ENCODE results near the gene PAPSS1.
"Not testable (repeated sequence)": the region's sequence is repeated elsewhere in the genome, so short reads cannot be mapped to it uniquely, and the experiment has no call there.

Gene PAPSS1

DNA sequence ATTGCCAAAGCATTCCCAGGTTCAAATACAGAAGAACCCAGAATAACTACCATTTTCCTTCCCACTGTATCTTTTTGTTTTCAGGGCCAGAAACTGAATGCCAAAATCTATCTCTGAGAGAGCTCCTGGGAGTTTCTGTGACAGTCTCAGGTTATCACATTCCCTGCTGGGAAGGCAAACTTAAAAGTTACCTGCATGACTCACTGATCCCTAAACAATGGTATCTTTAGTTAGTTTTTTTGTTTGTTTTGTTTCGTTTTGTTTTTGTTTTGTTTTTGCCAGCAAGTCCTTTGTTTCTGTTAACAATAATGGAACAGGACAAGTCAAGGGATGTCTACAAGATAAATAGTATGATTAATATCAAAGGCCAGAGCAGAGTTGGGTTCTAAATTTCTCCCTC lies 34.3 kb downstream of the PAPSS1 start:
- no peak for FAIRE-seq

DNA sequence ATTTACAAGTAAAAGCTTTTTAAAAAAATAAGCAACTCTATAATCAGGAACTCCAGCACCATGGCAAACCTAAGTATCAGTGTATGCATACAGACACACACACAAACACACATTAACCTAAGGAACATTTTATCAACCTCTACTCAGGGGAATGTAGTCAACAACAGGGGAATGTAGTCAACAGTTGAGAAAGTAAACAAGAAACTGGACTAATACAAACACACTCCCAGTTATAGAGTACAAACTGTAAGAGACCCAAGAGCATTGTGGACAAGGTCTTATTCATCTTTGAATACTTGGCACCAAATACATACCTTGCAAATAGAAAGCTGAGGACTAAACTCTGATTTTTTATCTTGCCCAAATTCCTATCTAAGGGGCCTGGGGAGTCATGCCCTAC lies 36.2 kb downstream of the PAPSS1 start:
- FAIRE-seq = no peak

DNA sequence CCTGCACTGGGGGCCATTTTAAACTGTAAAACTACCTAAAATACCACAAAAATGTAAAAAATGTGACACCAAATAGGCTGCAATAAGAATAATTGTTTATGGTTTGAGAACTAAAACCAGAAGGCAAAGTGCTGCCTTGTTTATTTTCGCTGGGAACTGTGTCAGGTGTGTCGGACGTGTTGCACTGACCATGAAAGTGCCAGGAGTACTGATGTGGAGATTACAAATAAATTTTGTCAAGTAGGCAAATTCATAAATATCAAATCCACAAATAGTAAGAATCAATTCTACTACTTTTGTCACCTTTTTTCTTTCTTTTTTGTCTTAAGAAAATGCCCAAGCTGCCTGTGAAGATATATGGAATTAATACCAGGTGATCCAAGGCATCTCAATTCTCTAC lies 37.7 kb downstream of the PAPSS1 start:
- no peak for FAIRE-seq

DNA sequence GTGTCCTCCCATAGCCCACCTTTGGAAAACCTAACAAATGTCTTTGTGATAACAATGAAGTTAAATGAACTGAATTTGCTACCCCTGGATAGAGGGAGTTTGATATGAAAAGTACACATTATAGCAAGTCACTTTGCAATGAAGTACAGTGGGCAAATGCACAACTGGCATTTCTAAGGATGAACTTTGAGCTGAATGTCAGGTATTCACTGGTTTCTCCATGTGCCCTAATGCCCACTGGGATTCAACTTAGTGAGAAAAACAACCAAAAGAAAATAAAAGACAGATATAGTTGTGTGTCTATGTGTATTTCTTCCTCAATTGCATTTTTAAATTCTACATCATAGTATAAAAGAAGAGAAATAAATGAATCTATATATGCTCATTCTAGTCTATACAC lies 51.0 kb downstream of the PAPSS1 start:
- no peak for FAIRE-seq

DNA sequence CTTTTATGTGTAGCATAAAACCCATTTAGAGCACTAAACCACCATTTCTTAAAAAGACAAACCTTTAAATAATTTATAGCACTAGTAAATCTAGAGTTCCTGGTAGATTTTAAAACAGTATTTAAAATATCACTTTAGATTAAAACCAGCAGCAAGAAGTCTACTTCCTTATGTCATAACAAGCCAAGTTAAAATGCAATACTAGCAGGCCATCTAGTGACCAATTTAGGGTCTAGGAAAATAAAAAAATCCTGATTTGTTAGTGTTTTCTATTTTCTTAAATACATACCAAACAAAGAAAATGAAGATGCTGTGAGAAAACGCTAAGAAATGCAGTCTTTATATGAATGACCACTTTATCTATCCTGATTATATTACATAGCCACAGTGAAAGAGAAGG lies 53.9 kb downstream of the PAPSS1 start:
- peak; percentile 78 for FAIRE-seq

DNA sequence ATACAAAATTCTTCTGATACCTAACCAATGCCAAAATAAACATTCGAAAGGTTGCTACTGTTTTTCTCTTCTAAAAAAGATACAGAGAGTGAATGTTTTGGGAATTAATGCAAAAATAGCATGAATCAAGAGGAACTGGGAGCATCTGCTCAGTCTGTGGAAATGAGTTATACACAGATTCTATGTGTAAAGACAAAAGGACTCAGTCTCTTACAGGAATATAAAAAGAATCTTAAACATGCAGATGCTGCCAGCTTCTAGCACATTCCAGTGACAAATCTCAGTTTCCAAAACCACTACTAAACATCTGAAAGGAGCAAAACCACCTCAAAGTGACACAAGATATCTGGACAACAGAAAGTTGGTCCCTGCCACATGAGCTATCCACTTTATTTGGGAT lies 55.0 kb downstream of the PAPSS1 start:
- FAIRE-seq = no peak

DNA sequence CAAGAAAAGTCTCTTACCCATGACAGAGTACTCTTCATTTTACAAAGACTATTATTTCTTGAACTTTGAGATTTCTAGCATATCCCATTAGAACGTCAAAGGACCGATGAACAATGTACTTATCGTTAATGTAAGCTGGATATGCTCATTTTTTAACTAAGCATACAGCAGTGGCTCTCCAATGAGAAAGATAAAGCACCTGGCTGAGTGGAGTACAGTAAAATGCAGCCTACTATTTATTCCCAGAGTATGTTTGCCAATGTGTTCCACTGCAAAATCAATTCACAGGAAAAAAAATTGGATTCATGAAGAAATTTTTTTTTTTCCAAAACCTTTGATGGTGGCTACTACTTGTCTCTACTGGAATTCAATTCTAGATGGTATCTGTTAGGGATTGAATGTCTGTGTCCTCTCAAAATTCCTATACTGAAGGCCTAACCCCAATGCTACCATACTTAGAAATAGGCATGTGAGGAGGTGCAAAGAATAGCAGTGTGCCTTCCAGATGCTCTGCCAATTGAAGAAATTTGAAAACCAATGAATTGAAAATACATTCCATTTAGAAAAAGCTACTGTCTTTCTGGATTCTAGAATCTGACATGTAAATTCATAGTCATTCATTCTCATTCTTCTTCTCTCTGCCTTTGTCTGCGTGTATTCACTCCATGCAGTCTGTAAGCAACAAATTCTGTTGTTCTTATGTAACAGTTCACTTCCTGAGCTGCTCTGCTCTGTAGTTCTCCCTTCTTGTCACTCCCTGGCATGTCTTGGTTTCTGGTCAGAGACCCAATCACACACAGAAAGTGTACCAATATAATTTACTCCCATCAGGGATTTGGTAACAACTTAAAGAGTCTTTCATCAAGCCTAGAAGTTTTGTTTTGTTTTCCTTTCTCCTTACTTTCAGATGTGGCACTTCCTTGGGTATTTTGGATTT lies 61.4 kb downstream of the PAPSS1 start:
- FAIRE-seq = no peak

DNA sequence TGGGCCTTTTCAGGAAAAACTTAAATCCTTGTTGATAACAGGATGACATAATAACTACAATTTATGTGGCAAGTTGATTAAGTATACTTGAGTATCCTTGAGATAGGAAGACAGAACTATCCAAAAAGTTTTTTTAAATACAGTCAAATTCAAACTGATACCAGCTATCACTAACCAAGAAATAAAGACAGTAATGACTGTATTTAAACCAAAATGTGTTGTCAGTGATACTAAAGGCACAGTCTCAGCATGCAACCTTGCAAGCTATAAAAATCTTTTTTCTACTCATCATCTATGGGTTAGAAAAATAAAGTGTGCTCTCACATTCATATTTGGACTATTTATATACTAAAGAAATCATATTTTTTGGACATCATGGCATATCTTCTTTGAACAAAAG lies 64.7 kb downstream of the PAPSS1 start:
- no peak for FAIRE-seq

DNA sequence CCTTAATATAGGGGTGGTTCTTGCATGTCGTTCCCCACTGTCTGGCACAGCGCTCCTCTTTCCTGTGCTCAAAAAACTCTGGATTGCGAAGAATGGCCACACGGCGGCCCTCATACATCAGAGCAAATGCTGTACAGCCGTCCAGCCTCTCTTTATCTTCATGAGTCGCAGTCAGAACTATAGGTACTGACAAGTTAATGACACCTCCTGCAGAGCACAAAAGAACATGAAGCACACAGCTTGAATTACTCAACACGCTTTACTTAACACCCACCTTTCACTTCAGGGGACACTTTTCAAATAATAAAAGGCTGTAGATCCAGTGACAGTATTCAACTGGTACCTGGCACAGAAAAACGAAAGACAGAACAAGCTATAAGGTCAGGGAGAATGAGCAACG lies 65.3 kb downstream of the PAPSS1 start:
- no peak for FAIRE-seq

DNA sequence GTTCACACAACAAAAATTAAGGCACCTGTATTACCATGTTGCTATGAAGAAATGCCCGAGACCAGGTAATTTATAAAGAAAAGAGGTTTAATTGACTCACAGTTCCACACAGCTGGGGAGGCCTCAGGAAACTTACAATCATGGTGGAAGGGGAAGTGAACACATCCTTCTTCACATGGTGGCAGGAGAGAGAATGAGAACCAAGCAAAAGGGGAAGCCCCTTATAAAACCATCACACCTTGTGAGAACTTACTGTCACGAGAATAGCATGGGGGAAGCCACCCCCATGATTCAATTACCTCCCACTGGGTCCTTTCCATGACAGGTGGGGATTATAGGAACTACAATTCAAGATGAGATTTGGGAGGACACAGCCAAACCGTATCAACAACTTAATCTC lies 68.6 kb downstream of the PAPSS1 start:
- FAIRE-seq = not testable (repeated sequence)

DNA sequence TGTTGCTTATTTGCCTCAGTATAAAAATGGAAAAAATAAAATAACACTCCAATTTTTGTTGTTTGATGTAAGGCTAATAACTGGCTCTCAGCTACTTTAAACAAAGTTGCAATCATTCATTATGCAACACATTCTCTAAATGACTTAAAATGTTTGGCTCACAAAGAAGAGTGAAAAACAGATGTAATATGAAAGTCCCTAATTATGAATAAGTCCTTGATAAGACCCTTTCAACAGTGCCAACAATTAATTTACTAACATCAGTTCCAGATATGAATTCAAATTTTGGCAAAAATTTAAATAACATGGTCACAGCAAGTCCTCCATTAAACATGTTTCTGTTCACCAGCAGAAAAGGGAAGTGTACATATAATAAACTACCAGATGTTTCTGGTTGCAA lies 69.8 kb downstream of the PAPSS1 start:
- no peak for FAIRE-seq

DNA sequence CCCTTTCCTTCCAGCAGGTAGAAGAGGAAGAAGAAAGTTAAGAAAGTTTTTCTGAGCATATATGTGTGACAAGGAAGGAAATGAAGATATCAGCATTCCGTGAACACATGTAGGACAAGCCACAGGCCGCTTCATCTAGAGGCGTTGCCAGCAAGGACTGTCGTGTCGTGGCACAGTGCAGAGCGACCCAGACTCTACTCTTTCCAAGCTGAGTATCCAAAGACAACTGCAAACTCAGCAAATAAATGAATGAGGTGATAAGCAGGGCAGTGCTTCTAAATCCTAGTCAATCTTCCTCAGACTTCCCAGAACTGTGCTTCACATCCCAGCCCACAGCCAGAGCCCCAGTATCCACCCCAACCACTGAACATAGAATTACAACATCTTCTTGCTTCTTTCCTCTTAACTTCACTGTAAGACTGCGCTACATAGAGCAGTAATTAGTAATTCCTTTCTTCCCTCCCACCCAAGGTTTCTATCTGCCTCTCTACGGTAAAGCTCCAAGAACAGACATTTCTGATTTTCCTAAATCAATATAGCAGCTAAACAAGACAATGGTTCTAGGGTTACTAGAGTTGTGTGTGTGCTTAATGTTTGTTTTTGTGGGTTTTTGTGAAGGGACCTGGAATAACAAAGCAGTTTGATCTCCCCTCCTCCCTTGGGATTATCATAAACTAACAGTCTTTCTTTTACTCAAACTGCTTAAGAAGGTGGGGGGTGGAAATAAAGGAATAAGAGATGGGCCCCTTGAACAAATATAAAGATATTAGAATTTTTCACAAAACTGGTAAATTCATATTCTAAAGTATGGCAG lies 71.6 kb downstream of the PAPSS1 start:
- no peak for FAIRE-seq

DNA sequence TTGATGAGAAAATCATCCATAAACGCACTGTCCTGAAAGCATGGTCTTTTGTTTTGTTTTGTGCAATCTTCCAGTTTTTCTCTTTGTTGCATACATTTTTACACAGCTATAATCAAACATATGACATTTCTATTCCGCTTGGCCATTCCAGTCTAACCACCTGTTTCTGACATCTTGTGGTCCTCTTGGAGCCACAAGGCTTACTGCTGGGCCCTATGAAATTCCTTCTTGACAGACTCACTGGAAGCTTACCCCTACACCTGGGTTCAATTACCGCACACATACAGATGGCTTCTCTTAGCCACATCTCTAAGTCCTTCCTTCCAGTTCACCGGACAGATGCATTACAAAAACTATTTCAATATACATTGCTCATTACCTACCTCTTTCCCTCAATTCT lies 72.4 kb downstream of the PAPSS1 start:
- no peak for FAIRE-seq

DNA sequence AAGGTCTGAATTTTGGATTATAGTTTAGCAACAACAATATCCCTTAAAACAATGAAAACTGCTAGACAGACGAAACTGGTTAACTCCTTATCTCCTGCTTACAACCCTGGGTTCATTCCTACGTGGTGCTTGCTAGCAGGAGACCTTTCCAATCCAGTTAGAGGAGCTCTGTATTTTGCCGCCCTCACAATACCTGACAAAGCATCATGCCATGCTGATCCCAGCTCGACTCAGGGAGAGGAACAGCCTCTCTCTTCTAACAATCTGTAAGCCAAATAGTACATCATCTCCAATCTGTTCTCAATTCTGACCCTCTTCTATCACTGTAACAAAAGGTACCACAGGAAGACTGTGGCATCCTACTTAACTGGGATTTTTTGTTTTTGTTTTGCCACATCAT lies 74.4 kb downstream of the PAPSS1 start:
- no peak for FAIRE-seq

DNA sequence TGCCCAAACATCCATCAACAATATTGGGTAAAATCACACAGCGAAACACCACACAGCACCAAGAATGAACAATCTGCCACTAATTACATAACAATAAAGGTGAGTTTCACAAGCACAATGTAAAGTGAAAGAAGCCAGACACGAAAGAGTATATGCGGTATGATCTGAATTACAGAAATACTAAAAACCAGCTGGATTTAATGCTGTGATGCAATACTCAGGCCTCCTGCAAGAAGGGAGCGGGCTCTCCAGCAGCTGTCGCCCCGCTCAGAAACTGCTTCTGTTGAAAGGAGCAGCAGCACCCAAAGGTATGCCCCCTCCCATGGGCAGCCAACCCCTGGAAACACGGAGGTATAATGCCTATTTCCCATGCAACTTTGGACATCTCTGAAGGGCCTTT lies 77.0 kb downstream of the PAPSS1 start:
- FAIRE-seq = no peak

DNA sequence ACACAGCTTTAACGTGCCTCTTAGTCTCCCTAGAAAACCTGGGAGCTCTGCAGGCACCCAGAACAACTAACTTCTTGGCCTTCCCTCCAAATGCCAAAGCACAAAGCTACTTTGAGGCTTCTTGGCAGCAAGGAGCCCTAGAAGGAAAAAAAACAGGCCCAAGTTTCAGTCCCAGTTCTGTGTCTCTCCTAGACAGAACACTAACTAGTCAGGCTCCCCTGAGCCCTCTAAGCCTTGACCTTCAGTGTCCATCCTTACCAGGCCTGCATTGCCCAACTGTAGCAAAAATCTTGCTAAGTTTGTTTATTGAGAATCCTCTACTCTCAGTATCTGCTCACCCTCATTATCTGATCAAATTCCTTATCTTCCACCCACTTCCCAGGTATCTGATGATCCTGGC lies 79.2 kb downstream of the PAPSS1 start:
- FAIRE-seq = no peak

DNA sequence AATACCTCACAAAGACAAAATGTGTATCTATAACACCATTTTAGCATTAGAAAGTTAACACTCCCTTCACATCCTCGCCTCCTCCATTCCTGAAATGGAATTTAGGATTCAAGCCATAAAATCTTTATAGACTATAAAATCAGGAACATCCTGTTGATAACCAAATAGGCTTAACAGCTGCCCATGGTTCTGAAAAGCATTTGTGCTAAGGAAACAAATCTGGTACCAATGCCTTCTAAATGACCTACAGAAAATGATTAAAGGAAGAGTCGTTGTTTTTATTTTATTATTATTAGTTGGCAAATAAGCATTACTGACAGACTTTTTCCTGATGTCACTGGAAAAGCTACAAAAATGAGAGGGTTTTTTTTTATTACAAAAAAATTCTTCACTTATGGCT lies 79.8 kb downstream of the PAPSS1 start:
- no peak for FAIRE-seq

DNA sequence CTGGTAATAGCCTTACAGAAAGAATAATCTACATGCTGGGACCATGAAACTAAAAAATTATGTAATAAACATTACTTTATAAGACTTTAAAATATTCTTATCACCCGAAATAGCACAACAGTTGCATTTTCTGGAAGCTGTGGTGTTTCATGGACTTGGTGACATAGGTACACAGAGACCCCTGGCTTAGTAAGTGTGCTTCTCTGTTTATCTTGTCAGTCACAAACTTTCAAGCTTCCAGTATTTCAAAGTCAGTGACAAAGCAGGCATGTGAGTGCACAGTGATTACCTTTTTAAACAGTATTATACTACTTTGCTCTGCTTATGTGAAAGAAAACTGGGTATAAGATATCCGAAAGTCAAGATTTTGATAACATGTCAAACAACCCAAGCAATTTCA lies 84.3 kb downstream of the PAPSS1 start:
- FAIRE-seq = no peak

DNA sequence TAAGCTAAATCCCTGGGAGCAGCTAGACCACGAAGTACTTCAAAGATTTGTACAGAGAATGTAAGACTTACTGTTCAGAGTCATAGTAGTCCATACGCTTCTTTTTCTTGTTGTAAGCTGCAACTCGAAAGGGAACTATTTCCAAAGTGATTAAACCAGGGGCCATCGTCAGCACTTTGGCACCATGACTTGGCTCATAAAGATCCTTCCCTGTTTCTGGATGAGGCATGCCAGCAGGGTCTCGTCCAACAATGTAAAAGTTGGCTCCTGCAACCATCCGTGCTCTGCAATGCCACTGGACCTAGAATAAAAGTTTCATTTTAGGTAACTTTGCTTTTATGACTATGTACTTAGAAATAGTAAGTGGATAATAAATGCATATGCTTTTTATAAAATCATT lies 88.5 kb downstream of the PAPSS1 start:
- no peak for FAIRE-seq

DNA sequence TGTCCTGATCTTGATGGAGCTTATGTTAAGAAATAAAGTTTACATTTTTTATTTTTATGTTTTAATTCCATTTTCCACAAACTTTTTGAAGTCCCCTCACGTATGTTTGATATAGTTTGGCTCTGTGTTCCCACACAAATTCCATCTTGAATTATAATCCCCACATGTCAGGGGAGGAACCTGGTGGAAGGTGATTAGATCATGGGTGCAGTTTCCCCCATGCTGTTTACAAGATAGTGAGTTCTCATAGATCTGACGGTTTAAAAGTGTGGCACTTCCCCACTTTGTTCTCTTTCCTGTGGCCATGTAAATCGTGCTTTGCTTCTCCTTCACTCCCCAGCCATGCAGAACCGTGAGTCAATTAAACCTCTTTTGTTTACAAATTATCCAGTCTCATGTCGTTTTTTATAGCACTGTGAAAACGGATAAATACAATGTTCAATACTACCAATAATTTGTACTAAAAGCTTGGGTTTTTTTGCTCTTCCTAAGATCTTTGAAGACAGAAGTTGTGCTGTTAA lies 89.8 kb downstream of the PAPSS1 start:
- FAIRE-seq = no peak

DNA sequence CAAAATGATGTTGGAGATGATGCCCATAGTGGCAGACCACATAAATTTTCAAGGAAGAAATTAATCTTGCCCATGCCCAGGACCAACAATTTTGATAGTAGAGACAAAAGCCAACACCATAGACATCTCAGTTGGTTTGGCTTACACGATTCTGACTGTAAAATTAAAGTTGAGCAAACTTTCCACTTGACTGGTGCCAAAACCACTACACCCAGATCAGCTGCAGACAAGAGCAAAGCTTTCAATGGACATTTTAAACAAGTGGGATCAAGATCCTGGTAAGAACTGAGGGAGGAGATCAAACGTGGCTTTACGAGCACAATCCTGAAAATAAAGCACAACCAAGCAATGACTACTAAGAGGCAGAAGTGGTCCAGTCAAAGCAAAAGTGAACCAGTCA lies 90.7 kb downstream of the PAPSS1 start:
- FAIRE-seq = no peak

DNA sequence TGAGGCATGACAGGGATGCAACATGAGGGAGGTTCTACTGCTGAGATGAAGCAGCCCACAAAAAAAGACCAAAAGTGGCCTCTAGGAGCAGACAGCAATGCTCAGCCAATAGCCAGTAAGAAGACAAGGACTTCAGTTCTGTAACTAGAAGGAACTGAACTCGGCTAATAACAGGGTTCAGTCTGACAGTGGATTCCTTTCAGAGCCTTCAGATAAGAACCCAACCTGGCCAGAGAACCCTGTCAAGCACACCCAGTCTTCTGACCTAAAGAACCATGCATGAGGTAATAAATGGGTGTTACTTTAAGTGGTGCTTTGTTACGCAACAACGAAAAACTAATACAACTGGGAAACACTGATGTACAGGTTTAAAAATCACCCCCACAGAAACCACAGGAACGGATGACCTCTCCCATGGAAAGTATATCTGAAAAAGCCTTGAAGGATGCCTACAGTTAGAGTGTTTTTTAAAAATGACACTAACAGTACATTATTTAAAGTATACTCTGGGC lies 94.6 kb downstream of the PAPSS1 start:
- FAIRE-seq = no peak

DNA sequence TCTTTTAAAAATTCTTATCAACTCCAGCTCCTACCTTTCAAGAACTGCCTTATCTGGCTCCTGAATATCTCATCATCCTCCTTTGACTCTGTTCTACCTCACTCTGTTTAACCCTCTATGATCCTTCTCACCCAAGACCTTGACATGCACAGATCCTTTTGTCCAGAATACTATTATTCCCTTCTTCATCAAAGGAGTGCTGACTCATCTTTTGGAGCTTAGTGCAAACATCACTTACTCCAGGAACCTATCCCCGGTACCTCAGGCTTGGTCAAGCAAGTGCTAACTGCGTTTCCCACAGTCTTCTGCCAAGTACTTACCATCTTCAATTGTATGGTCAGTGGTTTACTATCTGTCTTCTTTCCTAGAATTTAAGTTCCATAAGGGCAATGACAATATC lies 96.0 kb downstream of the PAPSS1 start:
- no peak for FAIRE-seq

DNA sequence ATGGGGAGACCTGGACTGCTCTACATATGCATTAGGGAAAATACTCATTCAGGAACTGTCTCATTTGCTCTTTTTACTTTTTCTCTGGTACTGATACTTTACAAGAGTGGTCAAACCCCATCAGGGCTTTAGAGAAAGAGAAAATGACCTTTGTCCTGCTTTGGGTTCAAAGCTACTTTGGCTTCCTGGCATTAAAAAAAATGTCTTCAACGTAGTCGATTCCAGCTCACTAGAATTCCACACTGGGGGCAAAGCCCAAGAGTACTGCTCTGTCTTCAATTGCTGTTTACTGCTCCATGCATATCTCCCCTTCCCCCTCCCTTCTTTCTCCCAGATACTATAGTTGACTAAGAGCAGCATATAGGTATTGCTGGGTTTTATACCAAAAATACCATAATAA lies 98.0 kb downstream of the PAPSS1 start:
- no peak for FAIRE-seq
